HepG2 (cell line): ENCODE data around the gene ACBD6. TPM values are rescaled to one million over a fixed set of nuclear protein-coding genes. Genes with fewer than 3 reads are reported as not detected.

Source experiments
- ATF1 ChIP-seq: IDR thresholded peaks from 2 replicates; pipeline ENCODE4 v1.6.1; 2016; ENCODE audit warnings: mild to moderate bottlenecking, control low read depth
- CEBPB ChIP-seq: IDR thresholded peaks from 2 replicates; pipeline ENCODE4 v1.6.1; 2011; ENCODE audit warnings: low read depth, low read length, improper control_type of control experiment, borderline replicate concordance
- ELF3 ChIP-seq: IDR thresholded peaks from 2 replicates; pipeline ENCODE4 v1.6.1; 2016; ENCODE audit warnings: missing genetic modification reagents, missing compliant biosample characterization
- FOXA3 ChIP-seq: IDR thresholded peaks from 2 replicates; pipeline ENCODE4 v1.6.1; 2016; ENCODE audit warnings: missing genetic modification reagents, missing compliant biosample characterization
- FOXK1 ChIP-seq: sonication (generic); formaldehyde crosslinking; IDR thresholded peaks from 2 replicates; pipeline ENCODE4 v1.4.0; 2020; ENCODE audit warnings: low read depth, missing genetic modification reagents, borderline replicate concordance
- JUND ChIP-seq: sonication (generic); formaldehyde crosslinking; IDR thresholded peaks from 2 replicates; pipeline ENCODE4 v1.8.0; 2022; ENCODE audit warnings: mild to moderate bottlenecking, missing genetic modification reagents
- KMT2B ChIP-seq: IDR thresholded peaks from 2 replicates; pipeline ENCODE4 v1.6.1; 2016; ENCODE audit warnings: missing genetic modification reagents, missing compliant biosample characterization
- NCOR1 ChIP-seq: fragments of 200-600 bp; sonication (generic); IDR thresholded peaks from 2 replicates; pipeline ENCODE4 v1.7.0; 2017; ENCODE audit warnings: antibody characterized with exemption, low read length, borderline replicate concordance
- NFYC ChIP-seq: IDR thresholded peaks from 2 replicates; pipeline ENCODE4 v1.6.1; 2016; ENCODE audit warnings: missing genetic modification reagents, missing compliant biosample characterization
- NR0B2 ChIP-seq: sonication (generic); formaldehyde crosslinking; IDR thresholded peaks from 2 replicates; pipeline ENCODE4 v1.4.0; 2020; ENCODE audit warnings: mild to moderate bottlenecking, missing genetic modification reagents
- PAXIP1 ChIP-seq: sonication (generic); formaldehyde crosslinking; conservative IDR thresholded peaks from 2 replicates; pipeline ENCODE4 v1.4.0; 2020; ENCODE audit warnings: mild to moderate bottlenecking, missing genetic modification reagents, moderate library complexity
- SMC3 ChIP-seq: IDR thresholded peaks from 2 replicates; pipeline ENCODE4 v1.6.1; 2011; ENCODE audit warnings: low read length, improper control_type of control experiment
- SMYD3 ChIP-seq: sonication (generic); formaldehyde crosslinking; IDR thresholded peaks from 2 replicates; pipeline ENCODE4 v1.8.1; 2023; ENCODE audit warnings: mild to moderate bottlenecking, missing genetic modification reagents
- TP53 ChIP-seq: sonication (generic); formaldehyde crosslinking; conservative IDR thresholded peaks from 2 replicates; pipeline ENCODE4 v1.4.0; 2020; ENCODE audit warnings: missing genetic modification reagents
- TSC22D2 ChIP-seq: sonication (generic); formaldehyde crosslinking; IDR thresholded peaks from 2 replicates; pipeline ENCODE4 v1.5.1; 2020; ENCODE audit warnings: missing genetic modification reagents, mild to moderate bottlenecking, borderline replicate concordance
- YEATS4 ChIP-seq: sonication (generic); formaldehyde crosslinking; IDR thresholded peaks from 2 replicates; pipeline ENCODE4 v1.4.0; 2020; ENCODE audit warnings: missing genetic modification reagents, borderline replicate concordance
- ZFAT ChIP-seq: sonication (generic); formaldehyde crosslinking; conservative IDR thresholded peaks from 2 replicates; pipeline ENCODE4 v1.8.1; 2023; ENCODE audit warnings: missing genetic modification reagents, inconsistent platforms
- ZNF264 ChIP-seq: sonication (generic); formaldehyde crosslinking; IDR thresholded peaks from 2 replicates; pipeline ENCODE4 v1.4.0; 2020; ENCODE audit warnings: missing genetic modification reagents
- ZNF335 ChIP-seq: sonication (generic); formaldehyde crosslinking; IDR thresholded peaks from 2 replicates; pipeline ENCODE4 v1.4.0; 2020; ENCODE audit warnings: missing genetic modification reagents
- ZNF510 ChIP-seq: sonication (generic); formaldehyde crosslinking; IDR thresholded peaks from 2 replicates; pipeline ENCODE4 v1.4.0; 2020; ENCODE audit warnings: low read depth, mild to moderate bottlenecking, missing genetic modification reagents
- ZNF652 ChIP-seq: IDR thresholded peaks from 2 replicates; pipeline ENCODE4 v1.6.1; 2016; ENCODE audit warnings: low read depth, borderline replicate concordance
- ZNF746 ChIP-seq: sonication (generic); formaldehyde crosslinking; IDR thresholded peaks from 2 replicates; pipeline ENCODE4 v1.8.0; 2022; ENCODE audit warnings: mild to moderate bottlenecking, missing genetic modification reagents
- ZNF782 ChIP-seq: sonication (generic); formaldehyde crosslinking; IDR thresholded peaks from 2 replicates; pipeline ENCODE4 v1.4.0; 2020; ENCODE audit warnings: missing genetic modification reagents, mild to moderate bottlenecking, borderline replicate concordance
- ZNF816 ChIP-seq: sonication (generic); formaldehyde crosslinking; IDR thresholded peaks from 2 replicates; pipeline ENCODE4 v1.8.0; 2022; ENCODE audit warnings: missing genetic modification reagents, mild to moderate bottlenecking, borderline replicate concordance
- ZNF841 ChIP-seq: sonication (generic); formaldehyde crosslinking; IDR thresholded peaks from 2 replicates; pipeline ENCODE4 v1.8.1; 2023; ENCODE audit warnings: missing genetic modification reagents, borderline replicate concordance
- polyA plus RNA-seq, 8 experiments: library from polyadenylated mRNA; depleted of rRNA in 3 of 8; stranded (reverse) in 7 of 8; unstranded in 1 of 8; fragments of >200 nt; fragmentation: Illumina TruSeq in 4 of 8; extraction: Trizol in 4 of 8; gene quantifications; 2 replicates each; pipeline versions ENCODE4 v1.2.1 to v1.2.3, GENCODE V29; 2011 to 2016; ENCODE audit warnings: low read depth in 4 of 8, missing spikeins in 1 of 8, mixed read lengths in 1 of 8; ENCODE audit not compliant: insufficient read depth in 1 of 8
- total RNA-seq, 5 experiments: library from RNA; depleted of rRNA; stranded (reverse); fragments of >200 nt; fragmentation: Illumina TruSeq; extraction: Trizol; gene quantifications; 2 replicates each; pipeline ENCODE4 v1.2.3, GENCODE V29; 2016; ENCODE audit warnings: low read depth in 1 of 5

The ACBD6 gene
- total and polyA plus RNA-seq, 2 of the 13 experiments (the other 11 are each of a cell fraction or from before 2014, with no cell fraction given) = 33.5 to 47.2 TPM

- no peak for TF ChIP-seq NFYC (CRISPR knock-in tag)
- peak; percentile 49; the same call in 1 of the 2 replicates for TF ChIP-seq FOXK1 (CRISPR knock-in tag)
- no peak for TF ChIP-seq CEBPB
- TF ChIP-seq ZFAT (CRISPR knock-in tag) = no peak; the same call in 1 of the 2 replicates
- TF ChIP-seq ELF3 = peak; percentile 31; the same call in 1 of the 2 replicates
- TF ChIP-seq ZNF841 (CRISPR knock-in tag) = peak; percentile 96; the same call in 1 of the 2 replicates
- TF ChIP-seq NR0B2 = peak; percentile 95
- peak; percentile 37; the same call in 1 of the 2 replicates for TF ChIP-seq JUND (CRISPR knock-in tag)
- no peak for TF ChIP-seq NCOR1
- TF ChIP-seq KMT2B = peak; percentile 86; the same call in 1 of the 2 replicates
- TF ChIP-seq ZNF510 (CRISPR knock-in tag) = no peak; the same call in 1 of the 2 replicates
- TF ChIP-seq ATF1 (CRISPR knock-in tag) = no peak
- peak; percentile 99 for TF ChIP-seq YEATS4
- TF ChIP-seq TP53 = peak; percentile 53; the same call in 1 of the 2 replicates
- TF ChIP-seq ZNF652 (CRISPR knock-in tag) = no peak
- peak; percentile 88; the same call in 1 of the 2 replicates for TF ChIP-seq ZNF816 (CRISPR knock-in tag)
- no peak for TF ChIP-seq SMC3
- peak; percentile 46 for TF ChIP-seq ZNF335 (CRISPR knock-in tag)
- no peak; the same call in 1 of the 2 replicates for TF ChIP-seq ZNF782 (CRISPR knock-in tag)
- TF ChIP-seq TSC22D2 (CRISPR knock-in tag) = peak; percentile 8
- TF ChIP-seq ZNF264 (CRISPR knock-in tag) = peak; percentile 76
- peak; percentile 58 for TF ChIP-seq PAXIP1 (CRISPR knock-in tag)
- peak; percentile 38 for TF ChIP-seq FOXA3
- peak; percentile 92 for TF ChIP-seq ZNF746
- peak; percentile 86; the same call in 1 of the 2 replicates for TF ChIP-seq SMYD3
Measured at GRCh38 chr1:180502361-180503279, at the start of gene ACBD6 (continued).
